ENCODE measurements around the gene PPP6R1. TPM values are rescaled to one million over a fixed set of nuclear protein-coding genes. Genes with fewer than 3 reads are reported as not detected.

PPP6R1 gene
- total and polyA plus RNA-seq, 2 of the 13 experiments (the other 11 are each of a cell fraction or from before 2014, with no cell fraction given): 25.8 to 54.0 TPM

GRCh38 chr19:55209693-55210472 lies 48.9 kb downstream of the PPP6R1 start (continued):
- TF ChIP-seq TRAFD1 (CRISPR knock-in tag; IDR thresholded peaks at IDR 0.05; ENCODE audit: borderline replicate concordance): no peak
- TF ChIP-seq ZNF138 (CRISPR knock-in tag; IDR thresholded peaks at IDR 0.05; ENCODE audit: low read depth): no peak
- TF ChIP-seq POLR2AphosphoS5 (IDR thresholded peaks at IDR 0.05; ENCODE audit: low read depth, low read length): 0 out of 2 replicates have a peak, but pooled peaks have one; percentile 25
- peak; percentile 87 for TF ChIP-seq ZNF441 (CRISPR knock-in tag; IDR thresholded peaks at IDR 0.05; ENCODE audit: borderline replicate concordance)
- TF ChIP-seq MAX (IDR thresholded peaks at IDR 0.05): peak; percentile 85
- TF ChIP-seq JUN (CRISPR knock-in tag; IDR thresholded peaks at IDR 0.05): peak; percentile 55; the same call in 1 of the 2 replicates
- TF ChIP-seq ZFP36L2 (CRISPR knock-in tag; IDR thresholded peaks at IDR 0.05): no peak
- no peak; the same call in 1 of the 2 replicates for TF ChIP-seq CAMTA2 (CRISPR knock-in tag; IDR thresholded peaks at IDR 0.05; ENCODE audit: borderline replicate concordance)
- no peak for TF ChIP-seq FIP1L1 (IDR thresholded peaks at IDR 0.05; ENCODE audit: borderline replicate concordance, insufficient read depth, low read depth, low read length)
- TF ChIP-seq NFKBIZ (CRISPR knock-in tag; IDR thresholded peaks at IDR 0.05): no peak
- peak; percentile 21; the same call in 1 of the 2 replicates for TF ChIP-seq ZNF768 (CRISPR knock-in tag; IDR thresholded peaks at IDR 0.05)
- no peak; the same call in 1 of the 2 replicates for TF ChIP-seq CHD4 (IDR thresholded peaks at IDR 0.05; ENCODE audit: borderline replicate concordance, low read length)
- TF ChIP-seq CEBPB (IDR thresholded peaks at IDR 0.05; ENCODE audit: borderline replicate concordance, low read depth, low read length): no peak
- peak; percentile 56; the same call in 1 of the 2 replicates for TF ChIP-seq ZNF772 (CRISPR knock-in tag; IDR thresholded peaks at IDR 0.05)
- no peak for TF ChIP-seq ZFP36 (IDR thresholded peaks at IDR 0.05; ENCODE audit: borderline replicate concordance, low read depth, low read length, partially characterized antibody)
- no peak for TF ChIP-seq EHMT2 (IDR thresholded peaks at IDR 0.05; ENCODE audit: borderline replicate concordance, low read depth, low read length)
- TF ChIP-seq MIXL1 (CRISPR knock-in tag; IDR thresholded peaks at IDR 0.05): no peak
- TF ChIP-seq NFIC (IDR thresholded peaks at IDR 0.05; ENCODE audit: low read length): peak; percentile 46; the same call in 1 of the 2 replicates
- TF ChIP-seq CREB3 (CRISPR knock-in tag; IDR thresholded peaks at IDR 0.05): 0 out of 2 replicates have a peak, but pooled peaks have one; percentile 67
- TF ChIP-seq, protein P1, sequence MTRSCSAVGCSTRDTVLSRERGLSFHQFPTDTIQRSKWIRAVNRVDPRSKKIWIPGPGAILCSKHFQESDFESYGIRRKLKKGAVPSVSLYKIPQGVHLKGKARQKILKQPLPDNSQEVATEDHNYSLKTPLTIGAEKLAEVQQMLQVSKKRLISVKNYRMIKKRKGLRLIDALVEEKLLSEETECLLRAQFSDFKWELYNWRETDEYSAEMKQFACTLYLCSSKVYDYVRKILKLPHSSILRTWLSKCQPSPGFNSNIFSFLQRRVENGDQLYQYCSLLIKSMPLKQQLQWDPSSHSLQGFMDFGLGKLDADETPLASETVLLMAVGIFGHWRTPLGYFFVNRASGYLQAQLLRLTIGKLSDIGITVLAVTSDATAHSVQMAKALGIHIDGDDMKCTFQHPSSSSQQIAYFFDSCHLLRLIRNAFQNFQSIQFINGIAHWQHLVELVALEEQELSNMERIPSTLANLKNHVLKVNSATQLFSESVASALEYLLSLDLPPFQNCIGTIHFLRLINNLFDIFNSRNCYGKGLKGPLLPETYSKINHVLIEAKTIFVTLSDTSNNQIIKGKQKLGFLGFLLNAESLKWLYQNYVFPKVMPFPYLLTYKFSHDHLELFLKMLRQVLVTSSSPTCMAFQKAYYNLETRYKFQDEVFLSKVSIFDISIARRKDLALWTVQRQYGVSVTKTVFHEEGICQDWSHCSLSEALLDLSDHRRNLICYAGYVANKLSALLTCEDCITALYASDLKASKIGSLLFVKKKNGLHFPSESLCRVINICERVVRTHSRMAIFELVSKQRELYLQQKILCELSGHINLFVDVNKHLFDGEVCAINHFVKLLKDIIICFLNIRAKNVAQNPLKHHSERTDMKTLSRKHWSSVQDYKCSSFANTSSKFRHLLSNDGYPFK (CRISPR knock-in tag; IDR thresholded peaks at IDR 0.05; ENCODE audit: borderline replicate concordance): peak; percentile 67; the same call in 1 of the 2 replicates
- TF ChIP-seq ZNF430 (CRISPR knock-in tag; IDR thresholded peaks at IDR 0.05): 0 out of 2 replicates have a peak, but pooled peaks have one; percentile 87
- no peak for TF ChIP-seq HNRNPLL (IDR thresholded peaks at IDR 0.05; ENCODE audit: low read depth, low read length, poor library complexity, severe bottlenecking)
- no peak for TF ChIP-seq NBN (conservative IDR thresholded peaks at IDR 0.05)
- no peak for TF ChIP-seq TRIM24 (CRISPR knock-in tag; IDR thresholded peaks at IDR 0.05)
